ENCODE results near the gene PPIB.

The PPIB gene

DNA sequence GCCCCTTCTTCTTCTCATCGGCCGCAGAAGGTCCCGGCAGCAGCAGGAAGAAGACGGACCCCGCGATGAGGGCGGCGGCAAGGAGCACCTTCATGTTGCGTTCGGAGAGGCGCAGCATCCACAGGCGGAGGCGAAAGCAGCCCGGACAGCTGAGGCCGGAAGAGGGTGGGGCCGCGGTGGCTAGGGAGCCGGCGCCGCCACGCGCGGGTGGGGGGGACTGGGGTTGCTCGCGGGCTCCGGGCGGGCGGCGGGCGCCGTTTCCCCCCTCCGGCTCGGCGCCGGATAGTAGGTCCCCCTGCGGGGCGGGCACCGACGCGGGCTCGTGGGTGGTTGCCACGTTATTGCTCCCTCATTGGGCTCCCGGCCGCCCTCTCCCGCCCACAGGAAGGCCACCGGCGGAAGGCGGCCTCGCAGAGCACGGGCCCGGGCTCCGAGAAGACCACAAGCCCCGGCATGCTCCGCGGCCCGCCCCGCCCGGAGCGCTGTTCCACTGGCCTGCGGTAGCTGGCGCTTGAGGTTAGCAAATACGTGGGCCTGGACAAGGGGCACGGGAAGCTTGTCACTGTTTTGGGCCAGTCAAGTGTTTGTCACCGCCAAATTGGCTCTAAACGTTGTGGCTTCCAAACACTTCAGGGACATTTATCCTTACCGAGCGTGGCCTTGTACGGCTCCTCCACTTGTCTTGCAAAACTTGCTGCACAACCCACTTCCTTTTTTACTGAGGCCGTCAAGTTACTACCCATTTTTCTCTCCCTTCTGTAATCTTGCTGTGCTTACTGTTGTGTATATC, at the start of gene PPIB:
PPIB (minus strand) TSS at position 154 of the 790 bp plus-strand sequence; CDS start at position 118, 36 bp downstream.
- no peak for FAIRE-seq

DNA sequence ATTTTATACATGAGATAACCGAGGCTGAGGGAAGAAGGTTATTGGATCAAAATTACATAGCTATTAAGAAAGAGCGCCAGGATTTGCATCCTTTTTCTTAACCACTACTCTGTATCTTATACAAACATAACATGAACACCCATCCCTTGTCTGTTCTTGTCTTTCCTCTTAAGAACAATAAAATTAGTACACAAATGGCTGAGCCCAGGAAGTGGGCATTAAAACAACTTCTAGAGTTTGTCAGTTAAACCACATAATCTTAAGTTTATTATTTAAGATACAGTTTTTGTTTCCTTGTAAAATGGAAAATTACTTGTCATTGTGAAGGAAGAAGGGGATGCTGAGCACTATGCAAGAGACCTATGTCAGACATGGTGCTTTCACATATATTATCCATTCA, 48.9 kb upstream of the PPIB start:
- FAIRE-seq, result no peak

DNA sequence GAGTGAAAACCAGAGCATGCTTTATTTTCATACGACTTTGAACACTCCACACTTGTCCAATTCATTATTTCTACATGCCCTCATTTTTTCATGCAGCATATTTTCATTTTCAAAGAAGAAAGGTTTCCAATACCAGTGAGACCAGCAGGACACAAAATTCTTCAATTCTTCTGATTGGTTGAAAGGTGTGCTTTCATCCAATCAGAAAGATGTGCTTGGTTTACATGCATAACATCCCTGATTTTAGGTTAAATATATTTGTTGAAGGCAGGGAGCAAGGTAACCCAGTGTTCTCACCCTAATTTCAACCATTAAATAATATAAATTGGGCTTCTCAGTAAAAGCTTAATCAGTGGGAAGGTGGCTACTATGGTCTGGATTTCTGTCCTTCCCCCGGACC, 47.5 kb upstream of the PPIB start:
- FAIRE-seq, result peak; percentile 71

DNA sequence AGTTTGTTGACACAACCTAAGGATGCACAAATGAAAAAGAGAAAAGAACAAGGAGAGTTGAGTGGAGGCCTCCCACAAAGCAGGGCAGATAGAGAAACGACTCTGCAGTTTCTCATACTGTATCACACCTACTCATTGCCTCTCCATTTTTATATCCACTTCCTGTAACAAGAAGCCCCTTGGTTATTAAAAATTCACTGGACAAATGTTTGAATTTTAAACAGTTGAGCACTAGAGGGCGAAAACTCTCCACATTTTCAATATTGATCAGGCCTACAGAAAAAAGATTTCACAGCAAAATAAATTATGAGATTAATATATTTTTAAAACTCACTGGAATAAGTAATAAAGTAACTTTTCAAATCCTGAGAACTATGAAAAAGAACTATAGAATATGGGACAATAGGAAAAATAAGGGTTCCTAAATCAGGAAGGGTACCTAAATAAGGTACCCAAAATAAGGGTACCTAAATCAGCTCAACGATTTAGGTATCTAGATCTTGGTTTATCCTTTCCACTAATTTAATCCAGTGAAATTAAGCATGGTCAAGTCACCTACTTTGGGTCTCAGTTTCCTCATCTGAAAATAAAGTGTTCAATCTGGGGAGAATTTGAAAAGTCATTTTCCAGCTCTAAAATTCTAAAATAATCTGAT, 47.0 kb upstream of the PPIB start:
- peak; percentile 99 for FAIRE-seq

DNA sequence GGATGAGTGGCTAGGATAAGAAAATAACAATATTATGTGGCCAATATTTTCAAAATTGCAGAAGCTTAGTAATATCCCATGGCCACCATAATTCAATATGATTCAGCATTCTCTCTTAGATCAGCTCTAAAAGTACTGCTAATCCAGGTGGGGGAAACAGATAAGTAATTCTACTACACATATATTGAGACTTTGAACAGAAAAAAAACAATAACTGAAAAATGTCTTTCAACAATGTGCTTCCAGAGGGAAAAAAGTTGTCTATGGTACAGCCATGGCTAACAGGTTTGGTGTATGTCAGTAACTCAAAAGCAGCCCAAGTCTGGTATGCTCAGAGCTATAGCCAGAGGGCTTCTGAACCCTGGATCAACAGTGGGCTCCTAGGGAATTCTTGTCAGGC, 42.4 kb upstream of the PPIB start:
- no peak for FAIRE-seq

DNA sequence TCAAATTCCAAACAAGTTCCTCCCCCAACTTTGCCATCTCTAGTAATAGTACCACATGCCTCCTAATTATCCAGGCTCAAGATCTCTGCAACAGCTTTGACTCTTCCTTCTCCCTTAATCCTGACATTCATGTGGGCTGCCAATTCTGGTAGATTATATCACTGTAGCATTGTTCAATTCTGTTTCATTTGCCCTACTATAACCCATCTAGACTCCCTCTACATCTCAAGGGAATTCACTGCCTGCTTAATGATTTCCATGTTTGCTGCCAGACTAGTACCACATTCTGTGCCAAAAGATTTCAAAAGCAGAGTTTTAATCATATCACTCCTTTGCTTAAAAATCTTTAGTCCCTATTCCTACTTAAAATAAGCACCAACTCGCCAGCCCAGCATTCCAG, 34.6 kb upstream of the PPIB start:
- no peak for FAIRE-seq

DNA sequence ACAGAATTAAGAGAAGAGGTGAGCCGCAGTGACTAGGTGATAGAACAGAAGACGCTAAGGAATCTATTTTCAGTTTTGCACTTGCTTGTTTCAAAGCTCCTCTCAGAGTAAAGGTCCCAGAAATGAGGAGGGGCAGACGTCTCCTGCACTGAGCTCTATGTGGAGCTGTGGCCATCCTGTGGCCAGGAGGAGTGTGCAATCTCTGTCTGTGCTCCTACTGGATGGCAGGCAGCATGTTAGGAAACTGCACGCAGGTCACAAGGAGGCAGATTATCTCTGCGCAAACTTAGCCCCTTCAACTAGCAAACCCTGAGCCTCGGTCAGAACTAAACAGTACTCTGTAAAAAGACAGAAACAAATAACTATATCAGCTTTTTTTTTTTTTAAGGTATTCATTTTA, 31.1 kb upstream of the PPIB start:
- no peak for FAIRE-seq

DNA sequence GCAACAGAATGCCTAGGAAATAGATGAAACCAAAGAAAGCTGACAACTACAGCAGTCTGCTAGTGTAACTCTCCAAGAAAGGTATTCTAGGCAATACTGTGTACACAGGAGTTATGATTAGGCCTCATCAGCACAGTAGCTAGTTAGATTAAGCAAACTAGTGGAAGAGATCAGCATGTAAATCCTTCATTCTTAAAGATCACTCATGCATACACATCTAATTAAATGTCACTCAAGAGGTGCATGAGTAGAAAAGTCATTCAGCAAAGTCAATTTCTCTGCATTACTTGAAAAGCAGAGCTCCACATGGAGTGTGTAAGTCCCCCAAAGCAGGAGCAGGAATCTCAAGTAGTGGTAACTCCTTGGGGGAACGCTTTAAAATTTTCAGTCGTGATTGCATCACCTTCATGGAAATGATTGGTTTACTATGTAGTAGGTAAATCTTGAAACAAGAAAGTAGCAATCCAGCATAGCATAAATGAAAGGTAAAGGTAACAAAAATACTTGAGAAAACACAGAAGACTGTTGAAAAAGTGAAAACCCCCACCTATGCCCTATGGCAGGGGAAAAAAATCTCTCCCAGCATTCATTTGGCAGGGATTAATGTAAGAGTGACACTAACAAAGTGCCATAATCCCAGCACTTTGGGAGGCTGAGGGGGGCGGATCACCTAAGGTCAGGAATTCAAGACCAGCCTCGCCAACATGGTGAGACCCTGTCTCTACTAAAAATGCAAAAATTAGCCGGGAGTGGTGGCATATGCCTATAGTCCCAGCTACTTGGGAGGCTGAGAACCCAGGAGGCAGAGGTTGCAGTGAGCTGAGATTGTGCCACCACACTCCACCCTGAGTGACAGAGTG, 29.4 kb upstream of the PPIB start:
- no peak for FAIRE-seq

DNA sequence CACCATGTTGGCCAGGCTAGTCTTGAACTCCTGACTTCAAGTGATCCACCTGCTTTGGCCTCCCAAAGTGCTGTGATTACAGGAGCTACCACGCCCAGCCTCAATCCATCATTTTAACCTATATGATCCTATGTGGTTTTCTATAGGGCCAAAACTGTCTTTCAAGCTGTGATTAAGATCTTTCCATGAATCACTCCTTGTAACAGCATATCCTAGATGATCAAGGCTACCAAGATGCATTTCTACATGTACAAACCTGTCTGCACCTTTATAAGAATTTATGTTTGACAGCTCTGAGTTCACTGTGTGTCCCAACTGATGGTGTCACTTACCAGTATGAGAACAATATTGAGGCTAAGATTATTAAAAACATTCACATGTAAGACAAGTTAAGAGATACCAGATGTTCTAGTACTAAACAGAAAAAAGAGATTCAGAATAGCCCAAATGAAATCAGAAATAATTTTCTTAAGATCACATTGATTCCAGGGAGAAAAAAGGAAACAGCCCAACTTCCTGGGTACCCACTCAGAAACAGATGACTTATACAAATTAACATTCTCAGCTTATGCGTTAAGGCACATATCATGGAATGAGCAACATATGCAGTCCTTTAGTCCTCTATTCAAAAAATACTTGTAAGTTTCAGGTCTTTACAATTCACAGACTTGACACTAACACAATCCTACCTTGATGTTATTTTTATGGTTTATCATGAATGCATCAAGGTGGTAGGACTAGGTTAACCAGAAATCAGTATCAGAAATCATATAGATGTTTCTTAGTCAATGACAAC, 24.8 kb upstream of the PPIB start:
- FAIRE-seq, result no peak

DNA sequence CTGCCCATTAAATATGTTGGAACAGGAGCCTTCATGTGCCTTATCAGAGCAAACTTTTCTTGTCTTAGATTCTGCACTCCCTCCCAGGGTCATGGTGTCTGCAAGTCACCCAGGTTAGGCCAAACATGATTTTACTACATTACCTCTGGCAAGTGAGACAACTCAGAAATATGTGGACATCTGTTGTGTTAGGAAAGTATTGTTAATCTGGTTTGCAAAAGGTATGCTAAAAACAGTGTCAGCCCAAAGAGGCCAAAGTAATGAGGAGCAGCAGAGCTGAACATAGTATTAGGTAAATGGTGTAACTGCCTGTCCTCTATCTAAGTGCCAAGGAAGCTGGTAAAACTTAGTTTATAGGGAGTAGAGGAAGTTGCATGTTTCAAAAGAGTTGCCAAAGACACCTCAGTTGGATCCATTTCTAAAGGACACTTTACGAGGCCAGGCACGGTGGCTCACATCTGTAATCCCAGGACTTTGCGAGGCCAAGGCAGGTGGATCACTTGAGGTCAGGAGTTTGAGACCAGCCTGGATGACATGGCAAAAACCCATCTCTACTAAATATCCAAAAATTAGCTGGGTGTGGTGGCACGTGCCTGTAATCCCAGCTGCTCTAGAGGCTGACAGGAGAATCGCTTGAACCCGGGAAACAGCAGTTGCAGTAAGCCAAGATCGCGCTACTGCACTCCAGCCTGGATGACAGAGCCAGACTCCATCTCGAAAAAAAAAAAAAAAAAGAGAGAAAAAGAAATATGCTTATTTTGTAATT, 22.5 kb upstream of the PPIB start:
- FAIRE-seq, result no peak

DNA sequence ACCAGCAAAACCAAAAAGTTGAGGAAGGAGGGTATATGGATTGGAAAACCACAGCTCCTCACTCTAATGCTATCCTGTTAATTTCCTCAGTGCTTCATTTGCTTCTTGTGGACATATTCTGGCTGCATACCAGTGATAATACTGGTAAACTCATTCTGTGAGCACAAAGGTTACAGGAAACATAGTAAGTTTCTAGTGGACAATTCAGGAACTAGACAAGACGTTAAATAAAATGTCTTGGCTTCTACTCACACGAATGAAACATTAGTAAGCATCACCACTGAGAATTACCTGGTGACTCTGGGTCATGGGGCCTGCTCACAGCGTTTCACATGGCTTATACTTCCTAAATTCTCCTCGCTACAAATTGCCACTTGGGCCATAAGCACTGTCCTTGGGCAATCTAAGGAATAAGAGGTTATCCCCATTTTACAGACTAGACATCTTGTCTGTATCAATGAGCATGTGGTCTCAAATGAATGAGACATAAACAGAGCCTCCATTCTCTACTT, 20.1 kb upstream of the PPIB start:
- FAIRE-seq, result no peak

DNA sequence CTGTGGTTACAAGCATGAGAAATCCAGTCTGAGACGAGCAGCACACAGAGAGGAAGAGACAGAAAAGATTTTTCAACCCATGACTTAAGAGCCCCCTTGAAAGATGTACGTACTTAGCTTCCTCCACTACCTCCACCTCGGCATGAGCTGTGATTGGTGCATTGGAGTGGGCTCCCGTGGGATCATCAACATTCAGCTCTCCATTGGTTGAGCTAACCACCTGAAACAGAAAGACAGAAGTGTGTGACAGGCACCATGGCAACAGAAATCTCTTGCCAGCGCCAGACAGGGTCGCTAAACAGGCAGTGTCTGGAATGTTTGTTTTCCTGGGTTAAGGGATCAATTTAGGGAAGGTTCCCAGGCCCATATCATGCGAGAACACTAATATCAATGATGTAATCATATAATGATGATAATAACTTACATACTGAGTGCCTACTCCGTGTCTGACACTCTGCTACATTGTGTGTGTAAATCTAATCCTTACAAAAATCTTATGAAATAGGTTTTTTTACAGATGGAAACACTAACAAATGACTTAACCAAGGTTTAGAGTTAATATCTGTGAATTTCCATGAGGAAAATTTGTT, 17.5 kb upstream of the PPIB start:
- peak; percentile 95 for FAIRE-seq

DNA sequence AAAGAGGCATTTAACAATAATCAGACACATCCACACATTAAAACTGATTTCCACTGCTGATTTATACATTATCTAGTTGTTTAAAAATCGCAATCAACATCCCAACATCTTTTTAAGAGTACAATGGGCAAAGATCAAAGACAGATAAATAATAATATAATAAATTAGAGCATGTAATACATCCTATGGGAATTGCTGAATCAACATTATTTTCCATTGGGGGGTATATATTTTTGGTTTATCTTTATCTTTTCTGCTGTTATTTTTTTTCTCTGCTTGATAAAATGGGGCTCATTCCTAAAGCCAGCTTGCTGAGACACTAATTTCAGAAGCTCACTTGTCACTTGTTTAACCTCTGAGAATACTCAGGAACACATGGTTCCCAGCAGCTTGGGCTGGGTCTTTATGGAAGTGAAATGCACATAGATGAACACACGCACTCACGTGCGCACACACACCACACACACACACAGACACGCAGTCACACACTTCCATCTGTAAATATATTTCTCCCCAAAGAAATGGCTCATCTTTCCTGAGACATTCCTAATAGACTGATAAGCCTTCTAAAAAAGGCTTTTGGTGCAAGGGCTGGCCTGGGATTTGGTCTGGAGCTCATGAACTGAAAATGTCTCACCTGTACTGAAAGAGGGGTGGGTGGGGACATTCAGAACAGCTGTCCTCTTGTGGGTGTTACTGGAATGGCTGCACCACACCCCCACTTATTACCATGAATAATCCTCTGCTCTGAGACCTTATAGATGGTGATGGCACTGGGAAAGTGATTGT, 3.5 kb upstream of the PPIB start:
- FAIRE-seq, result no peak

DNA sequence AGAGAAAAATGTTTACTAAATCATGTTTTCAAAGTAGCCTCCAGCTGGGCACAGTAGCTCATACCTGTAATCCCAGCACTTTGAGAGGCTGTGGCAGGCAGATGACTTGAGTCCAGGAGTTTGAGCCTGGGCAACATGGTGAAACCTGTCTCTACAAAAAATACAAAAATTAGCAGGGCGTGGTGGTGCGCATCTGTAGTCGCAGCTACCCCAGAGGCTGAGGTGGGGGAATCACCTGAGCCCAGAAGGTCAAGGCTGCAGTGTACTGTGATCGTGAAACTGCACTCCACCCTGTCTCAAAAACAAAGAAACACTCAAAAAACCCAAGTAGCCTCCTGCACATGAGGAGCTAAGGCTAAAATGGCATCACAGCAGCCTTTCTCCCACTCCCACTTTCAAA, 1.6 kb upstream of the PPIB start:
- FAIRE-seq, result no peak

DNA sequence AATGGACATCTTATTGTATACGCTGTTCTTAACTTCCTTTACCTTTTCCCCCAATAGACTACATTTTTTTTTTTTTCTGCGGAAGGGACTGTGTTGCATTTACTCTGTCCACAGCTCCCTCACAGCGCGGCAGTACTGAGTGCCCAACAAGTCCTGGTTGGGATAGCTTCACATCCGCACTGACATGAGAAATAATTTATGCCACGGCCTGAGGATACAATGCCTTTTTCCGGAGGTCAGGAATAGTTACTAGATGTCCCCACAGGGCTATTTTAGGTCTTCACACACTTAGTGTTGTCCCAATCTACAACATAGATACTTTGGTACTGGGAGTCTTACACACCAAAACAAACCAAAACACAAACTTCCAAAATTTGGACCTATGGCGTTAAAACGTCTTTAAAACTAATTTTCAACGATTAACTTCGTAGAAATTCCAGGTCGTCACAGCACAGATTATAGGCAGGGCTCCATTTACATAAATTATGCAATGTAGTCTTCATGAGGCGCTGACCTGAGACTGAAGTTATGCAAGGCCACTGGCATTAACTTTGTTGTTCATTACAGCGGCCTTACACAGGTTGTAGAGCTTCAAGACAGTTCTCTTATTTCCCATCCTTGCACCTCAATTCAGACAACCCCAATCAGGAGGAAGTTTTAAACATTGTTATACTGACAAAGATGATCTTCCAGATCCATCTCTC, 989 bp upstream of the PPIB start:
- no peak for FAIRE-seq

DNA sequence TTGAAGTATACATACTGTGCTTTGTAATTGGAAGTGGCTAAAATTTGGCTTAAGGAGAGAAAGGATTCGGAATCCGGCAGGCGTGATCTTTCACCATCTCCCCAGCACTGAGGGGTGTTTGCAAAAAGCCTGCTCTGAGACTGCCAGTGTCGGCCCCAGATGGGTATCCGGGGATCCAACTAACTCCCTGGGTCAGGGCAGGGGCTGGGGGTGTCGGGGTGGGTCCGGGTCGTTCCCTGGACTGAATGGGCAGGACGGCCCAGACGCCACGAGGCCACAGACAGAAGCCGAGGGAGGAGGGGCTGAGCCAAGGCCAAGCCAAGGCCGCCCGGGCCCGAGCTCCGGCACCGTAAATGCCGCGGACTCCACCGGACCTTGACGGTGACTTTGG, 349 bp downstream of the PPIB start:
- FAIRE-seq, result no peak

DNA sequence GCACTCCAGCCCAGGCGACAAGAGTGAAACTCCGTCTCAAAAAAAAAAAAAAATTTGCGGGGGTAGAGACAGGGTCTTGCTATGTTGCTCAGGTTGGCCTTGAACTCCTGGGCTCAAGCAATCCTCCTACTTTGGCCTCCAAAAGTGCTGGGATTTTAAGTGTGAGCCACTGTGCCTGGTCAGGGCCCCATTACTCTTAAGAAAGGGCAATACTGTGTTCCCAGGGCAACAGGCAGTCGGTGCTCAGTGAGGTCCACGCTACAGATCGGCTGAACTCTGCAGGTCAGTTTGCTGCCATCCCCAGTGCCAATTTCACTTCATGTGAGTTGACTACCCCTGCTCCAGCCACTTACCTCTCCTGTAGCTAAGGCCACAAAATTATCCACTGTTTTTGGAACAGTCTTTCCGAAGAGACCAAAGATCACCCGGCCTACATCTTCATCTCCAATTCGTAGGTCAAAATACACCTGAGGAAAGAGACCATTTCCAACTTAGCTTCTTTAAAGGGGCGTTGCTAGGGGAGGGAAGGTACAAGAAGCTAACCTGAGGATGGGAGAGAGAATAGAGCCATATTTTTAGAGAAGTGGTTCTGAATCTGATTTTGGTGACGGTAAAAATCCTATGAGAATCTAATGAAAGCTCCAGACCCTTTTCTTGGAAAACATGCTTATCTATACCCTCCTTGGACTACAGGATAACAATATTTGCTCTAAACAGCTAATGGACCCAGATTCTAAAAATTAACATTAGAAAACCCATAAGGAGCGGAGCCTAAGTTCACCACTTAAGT, 939 bp downstream of the PPIB start:
- no peak for FAIRE-seq

DNA sequence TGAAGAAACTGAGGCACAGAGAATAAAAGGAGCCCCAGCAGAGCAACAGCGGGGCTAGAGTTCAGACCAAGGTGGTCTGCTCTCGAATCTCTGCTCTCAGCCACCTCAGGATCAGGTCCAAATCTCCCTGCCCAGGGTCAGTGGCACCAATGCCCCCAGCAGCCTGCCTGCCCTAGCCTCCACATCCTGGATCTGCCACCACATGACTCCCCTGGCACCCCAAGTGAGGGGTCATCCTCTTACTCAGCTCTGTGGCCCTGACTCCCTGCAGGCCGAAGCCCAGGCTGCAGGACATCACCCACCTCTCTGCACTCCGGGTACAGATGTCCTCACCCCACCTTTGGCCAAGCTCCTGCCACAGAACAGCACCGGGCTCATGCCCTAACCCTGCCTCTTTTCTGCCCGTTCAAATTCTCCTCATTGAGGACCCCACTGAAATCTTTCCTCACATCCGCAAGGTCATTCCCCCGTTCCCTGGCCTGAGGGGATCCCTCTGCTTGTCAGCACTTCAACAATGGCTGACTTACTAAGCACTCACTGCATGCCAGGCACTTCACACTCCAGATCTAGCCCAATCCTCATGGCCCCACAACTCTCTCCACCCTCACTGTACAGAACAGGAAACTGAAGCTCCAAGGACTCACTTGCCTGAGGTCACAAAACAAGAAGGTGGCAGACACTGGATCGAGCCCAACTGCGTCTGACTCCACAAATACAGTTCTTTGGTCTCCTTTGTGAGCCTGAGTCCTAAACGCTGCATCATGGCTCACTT, 4.3 kb downstream of the PPIB start:
- FAIRE-seq, result no peak

Data from islet of Langerhans (tissue), 1 donor.